SIG-M5 treated with dmso at 0.1 percent for 504 hours (cell line): ENCODE data around the gene ZMAT2.
"Not testable (repeated sequence)": the region's sequence is repeated elsewhere in the genome, so short reads cannot be mapped to it uniquely, and the experiment has no call there.

Source experiments
- DNase-seq: peaks from one replicate; lab custom pipeline; 2025; ENCODE audit not compliant: unreplicated experiment; lab: John Stamatoyannopoulos, UW

The ZMAT2 gene

DNA sequence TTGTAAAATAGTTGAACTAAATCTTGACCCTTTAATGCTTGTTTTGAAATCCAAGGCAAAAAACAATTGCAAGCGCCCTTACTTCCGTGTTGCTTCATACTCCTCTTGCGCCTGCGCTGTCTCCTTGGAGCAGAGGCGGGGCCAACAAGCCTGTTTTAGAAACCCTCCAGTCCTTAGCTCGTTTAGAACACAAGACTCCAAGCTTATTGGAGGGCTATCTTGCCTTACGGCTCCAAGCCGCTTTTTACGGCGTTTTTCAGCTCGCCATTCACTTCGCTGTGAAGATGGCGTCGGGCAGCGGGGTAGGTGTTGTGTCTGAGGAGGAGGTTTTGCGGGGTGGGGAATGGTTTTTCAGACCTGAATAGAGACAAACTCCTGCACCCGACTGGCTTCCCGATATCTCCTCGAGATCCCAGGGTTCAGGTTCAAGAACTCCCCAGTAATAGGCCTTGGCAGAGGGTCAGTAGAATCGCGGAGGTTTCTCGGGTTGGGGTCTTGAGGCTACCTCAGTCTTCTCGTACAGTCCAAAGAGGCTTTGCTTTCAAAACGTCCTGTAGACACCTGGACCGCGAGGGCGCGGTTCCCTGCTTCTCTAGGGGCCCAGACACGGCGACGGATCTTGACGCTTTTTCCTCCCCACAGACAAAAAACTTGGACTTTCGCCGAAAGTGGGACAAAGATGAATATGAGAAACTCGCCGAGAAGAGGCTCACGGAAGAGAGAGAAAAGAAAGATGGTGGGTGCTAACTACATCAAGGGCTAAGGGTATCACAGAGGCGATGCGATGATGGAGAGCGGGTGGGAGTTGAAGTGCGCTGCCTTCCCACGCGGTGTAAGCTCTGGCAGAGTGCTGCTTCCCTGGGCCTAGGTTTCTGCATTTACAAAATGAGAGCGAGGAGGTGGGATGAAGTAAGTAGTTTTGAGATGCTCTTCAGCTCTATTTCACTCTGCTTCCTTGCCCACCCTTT is at the start of gene ZMAT2:
TSS of gene ZMAT2 (plus strand) at position 271 of the 968 bp plus-strand sequence. CDS start at position 285, 14 bp downstream.
- DNase-seq: peak; percentile 99

- no peak for DNase-seq
Observed at GRCh38 chr5:140658870-140659269, 41.4 kb upstream of the ZMAT2 start.

DNA sequence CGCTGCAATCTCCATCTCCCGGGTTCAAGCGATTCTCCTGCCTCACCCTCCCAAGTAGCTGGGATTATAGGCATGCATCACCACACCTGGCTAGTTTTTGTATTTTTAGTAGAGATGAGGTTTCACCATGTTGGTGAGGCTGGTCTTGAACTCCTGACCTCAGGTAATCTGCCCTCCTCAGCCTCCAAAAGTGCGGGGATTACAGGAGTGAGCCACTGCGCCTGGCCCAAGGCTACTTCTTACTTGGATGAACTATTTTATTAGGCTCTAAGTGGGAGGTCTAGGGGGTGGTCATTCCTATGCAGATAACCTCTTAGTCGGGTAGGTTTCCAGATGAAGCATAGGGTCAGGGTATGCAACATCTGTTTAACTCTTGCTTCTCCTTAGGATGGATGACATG is 39.9 kb upstream of the ZMAT2 start:
- not testable (repeated sequence) for DNase-seq

DNA sequence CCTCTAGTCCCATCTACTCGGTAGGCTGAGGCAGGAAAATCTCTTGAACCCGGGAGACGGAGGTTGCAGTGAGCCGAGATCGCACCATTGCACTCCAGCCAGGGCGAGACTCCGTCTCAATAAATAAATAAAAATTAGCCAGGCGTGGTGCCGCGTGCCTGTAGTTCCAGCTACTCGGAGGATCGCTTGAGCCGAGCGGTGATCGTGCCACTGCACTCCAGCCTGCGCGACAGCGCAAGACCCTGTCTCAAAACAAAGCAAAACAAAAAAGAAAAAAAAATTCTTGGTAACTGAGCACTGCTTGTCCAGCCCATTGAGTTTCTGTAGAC is 36.3 kb upstream of the ZMAT2 start:
- no peak for DNase-seq

- peak; percentile 97 for DNase-seq
Observed at GRCh38 chr5:140664359-140665119, 35.7 kb upstream of the ZMAT2 start, which contains the start of gene WDR55. Gene WDR55, plus strand, starts transcription at chr5:140664904. Its CDS starts 9 bp downstream, at chr5:140664913.

DNA sequence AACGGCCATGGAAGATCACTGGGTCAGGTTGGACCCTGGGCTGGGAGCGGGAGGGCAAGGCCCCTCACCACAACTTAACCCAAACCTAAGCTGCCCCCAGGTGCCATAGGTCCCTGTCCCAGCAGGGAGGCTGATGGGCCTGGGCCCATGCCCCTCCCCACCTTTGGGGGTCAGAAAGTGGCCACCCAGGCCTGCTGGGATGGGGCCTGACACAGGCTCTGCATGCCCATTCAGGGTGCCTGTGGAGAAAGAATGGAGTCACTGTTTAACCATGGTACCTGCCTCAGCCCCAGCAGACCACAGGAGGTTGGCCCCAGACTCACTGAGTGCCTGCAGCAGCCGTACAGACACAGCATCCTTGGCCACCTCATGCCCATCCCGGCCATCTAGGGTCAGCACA is 29.2 kb upstream of the ZMAT2 start:
- not testable (repeated sequence) for DNase-seq

GRCh38 chr5:140671472-140672125 is 28.6 kb upstream of the ZMAT2 start:
- no peak for DNase-seq

DNA sequence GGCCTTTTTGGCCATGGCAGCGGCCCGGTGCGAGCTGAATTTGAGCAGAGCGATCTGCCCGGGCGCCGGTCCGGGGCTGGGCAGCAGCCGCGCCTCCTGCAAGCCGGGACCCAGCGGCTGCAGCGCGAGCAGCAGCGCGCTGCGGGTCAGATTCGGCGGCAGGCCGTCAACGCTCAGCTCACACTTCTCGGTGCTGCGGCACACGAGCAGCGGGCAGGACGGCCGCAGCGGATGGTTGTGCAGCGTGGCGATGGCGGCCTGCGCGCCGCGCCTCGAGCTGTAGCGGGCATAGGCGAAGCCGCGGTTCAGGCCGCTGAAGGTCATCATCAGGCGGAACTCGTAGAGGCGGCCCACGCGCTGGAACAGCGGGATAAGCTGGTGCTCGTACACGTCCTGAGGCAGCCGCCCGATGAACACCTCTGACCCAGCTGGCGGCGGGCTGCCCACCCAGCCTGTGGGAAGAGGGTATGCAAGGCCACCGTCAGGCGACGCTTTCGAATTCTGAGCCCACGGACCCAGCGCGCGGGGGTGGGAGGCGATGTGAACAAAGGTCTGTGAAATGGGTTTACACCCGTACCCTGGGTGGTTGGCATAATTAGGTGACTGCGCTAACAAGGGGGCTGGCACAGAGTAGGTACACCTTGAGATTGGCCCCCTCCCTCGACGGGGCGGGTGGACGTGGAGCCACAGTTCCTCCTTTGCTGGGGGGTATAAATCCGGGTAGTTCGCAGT is 27.6 kb upstream of the ZMAT2 start:
- no peak for DNase-seq

- no peak for DNase-seq
Observed at GRCh38 chr5:140673187-140673976, 26.9 kb upstream of the ZMAT2 start, which contains the start of gene DND1. Gene DND1, minus strand, starts transcription at chr5:140673576. Its CDS starts 34 bp downstream, at chr5:140673542.

DNA sequence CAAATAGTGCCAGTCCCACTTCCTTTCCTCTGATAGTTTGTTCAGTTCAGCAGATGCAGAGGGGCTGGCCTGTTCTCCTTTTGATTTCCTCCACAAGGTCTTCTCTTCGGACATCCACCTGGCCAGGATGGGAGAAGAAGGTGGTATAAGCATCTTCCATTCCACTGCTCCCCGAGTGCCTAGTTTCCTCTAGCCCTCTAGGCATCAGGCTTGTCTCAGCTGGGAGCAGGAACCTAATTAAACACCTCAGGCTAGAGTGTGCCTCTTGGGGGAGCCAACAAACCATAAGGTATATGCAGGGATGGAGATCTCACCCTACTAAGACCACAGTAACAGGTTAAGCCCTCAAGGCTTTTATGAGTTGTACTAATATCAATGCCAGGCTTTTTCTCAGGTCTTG is 26.0 kb upstream of the ZMAT2 start:
- no peak for DNase-seq

DNA sequence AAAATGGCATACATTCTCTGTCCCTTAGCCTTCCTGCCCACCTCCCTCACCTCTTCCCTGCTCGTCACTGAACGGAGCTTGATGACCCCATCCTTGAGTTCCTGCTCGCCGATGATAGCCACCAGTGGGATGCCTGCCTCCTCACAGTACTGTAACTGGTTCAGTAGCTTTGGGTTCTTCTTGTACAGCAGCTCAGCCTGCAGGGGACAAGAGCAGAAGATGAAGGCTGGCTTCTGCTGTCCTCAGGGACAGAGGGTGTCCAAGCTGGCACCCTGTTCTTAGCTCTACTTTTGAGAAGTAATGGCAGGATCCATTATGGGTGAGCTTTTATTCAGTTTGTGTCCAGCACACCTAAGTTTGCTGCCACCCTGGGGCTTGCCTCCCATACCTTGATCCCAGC is 25.6 kb upstream of the ZMAT2 start:
- DNase-seq: no peak

DNA sequence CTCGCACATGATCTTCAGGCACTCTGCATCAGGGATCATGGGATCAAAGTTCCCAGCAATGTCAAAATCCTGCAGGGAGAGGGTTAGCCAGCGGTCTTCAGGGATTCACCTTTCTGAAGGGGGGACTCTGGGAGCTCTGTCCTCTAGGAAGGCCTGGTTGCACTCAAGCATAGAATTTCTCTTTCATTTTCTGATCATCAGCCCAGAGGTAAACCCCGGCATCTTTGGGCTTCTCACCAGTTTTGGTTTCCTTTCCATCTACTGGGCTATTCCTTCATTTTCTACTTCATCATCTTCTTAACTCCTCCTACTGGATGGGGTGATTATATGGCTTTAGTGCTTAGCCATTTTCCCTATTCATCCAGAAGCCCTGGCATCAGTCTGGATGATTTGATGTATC is 22.3 kb upstream of the ZMAT2 start:
- no peak for DNase-seq

DNA sequence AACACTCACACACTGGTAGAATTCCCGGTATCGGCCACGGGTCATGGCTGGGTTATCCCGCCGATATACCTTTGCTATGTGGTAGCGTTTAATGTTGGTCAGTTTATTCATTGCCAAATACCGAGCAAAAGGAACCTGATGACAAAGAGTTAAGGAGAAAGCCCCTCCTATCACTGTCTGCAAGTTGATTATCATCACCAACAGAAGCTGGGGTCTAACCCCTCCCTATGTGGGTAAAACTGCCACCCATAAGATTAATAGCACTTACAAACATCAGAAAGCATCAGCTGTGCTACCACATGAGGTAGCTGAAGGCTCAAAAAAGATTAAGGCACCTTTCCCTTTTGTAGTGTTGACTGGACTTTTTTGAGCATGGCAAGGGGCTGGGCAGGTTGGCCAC is 21.3 kb upstream of the ZMAT2 start:
- DNase-seq: no peak

- no peak for DNase-seq
Observed at GRCh38 chr5:140690376-140690932, 9.8 kb upstream of the ZMAT2 start.

DNA sequence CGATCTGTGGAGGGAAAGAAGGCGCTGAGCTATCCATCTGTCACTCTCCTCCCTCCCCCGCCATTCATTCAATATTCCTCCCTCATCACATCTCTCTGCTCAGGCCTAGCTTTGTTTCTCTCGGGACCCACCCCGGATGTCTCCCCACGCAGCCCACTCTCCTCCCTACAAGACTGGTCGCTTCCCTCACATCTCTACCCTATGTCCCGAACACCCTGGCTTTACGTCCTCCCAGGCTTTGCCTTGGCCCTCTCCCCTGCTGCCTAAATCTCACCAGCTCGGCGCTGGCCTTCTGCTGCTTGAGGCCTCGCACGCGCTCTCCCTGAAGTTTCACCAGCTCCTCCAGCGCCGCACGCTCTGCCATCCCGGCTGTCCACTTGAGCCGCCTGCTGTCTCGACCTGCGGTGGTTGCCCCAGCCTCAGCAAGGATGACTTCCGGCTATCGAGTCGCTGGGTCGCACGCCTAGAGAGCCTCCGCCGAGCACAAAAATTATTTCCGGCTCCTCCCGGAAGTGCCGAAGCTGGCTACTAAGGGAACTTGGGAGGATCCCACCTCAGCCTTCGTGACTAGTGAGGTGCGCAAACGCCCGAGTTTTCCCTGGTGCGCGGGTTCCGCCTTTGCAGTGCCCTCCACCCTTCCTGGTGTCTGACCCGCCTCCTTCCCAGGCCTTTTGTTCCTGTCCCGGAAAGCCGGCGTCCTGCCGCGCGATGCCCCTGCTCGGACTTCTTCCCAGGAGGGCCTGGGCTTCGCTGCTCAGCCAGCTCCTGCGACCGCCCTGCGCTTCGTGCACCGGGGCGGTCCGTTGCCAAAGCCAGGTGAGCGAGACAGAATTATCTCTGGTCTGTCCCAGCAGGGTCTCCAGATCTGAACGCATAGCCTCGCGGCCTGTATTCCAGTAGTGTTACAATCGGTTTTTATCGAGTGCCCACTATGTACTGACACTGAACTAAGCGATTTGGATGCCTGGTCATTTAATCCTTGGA is 9.0 kb upstream of the ZMAT2 start, which contains the start of the genes HARS1 and HARS2:
TSS of gene HARS1 (minus strand) at position 430 of the 984 bp plus-strand sequence. CDS start at position 364, 66 bp downstream.
TSS of gene HARS2 (plus strand) at position 515 of the 984 bp plus-strand sequence. CDS start at position 709, 194 bp downstream.
- peak; percentile 96 for DNase-seq

GRCh38 chr5:140694276-140694675 is 6.0 kb upstream of the ZMAT2 start:
- DNase-seq: no peak

- DNase-seq: no peak
Observed at GRCh38 chr5:140696891-140697492, 3.3 kb upstream of the ZMAT2 start.

DNA sequence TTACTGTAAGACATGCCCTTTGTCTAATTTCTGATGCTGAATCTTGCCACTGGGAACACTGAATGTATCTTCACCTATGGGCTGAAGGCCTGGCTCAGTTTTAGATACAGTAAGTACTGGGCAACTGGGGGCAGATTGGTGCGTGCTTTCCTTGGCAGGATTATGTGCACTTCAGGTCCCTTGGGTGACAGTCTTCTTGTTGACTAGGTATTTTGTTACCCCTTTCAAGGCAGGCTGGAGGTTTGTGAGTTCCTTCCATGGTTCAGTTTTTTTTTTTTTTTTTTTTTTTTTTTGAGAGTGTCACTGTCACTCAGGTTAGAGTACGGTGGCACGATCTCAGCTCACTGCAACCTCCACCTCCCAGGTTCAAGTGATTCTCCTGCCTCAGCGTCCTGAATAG is 7.6 kb downstream of the ZMAT2 start:
- no peak for DNase-seq
